ENCODE results near the gene CPAMD8. TPM values are rescaled to one million over a fixed set of nuclear protein-coding genes. Genes with fewer than 3 reads are reported as not detected.

Gene CPAMD8
- total and polyA plus RNA-seq, 11 donors, result 5.2 to 49.5 (median 16.9) TPM

DNA sequence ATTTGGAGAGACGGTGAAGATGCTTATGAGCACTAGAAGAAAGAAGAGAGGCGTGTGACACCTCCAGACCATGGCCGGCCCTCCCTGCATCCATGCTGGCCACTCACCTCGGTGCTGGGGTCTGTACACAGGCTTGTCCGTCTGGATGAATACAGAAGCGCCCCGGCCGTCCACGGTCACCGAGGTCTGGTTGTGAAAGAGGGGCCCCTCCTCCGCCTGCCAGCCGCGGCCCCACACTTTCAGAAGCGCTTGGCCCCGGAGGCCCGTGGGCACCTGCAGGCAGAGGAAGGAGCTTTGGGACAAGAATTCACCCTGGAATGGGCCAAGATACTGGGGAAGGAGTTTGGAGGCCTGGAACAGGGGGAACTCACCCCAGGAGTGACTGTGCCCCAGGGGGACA is 15.1 kb downstream of the CPAMD8 start:
- no peaks in the 10 kb centered on the region for H3K27me3 ChIP-seq
- TF ChIP-seq POLR2A (IDR thresholded peaks at IDR 0.05) (no peak), CTCF (IDR thresholded peaks at IDR 0.05) (no peak)
- peaks cover 0 to 8% (median 0%) of the 10 kb centered on the region in 12 donors for H3K9me3 ChIP-seq
- 86 to 89% (median 88%) methylated on average over 15 to 16 of the region's 16 CpGs for WGBS, 4 donors
- no peak overlapping the region for H3K4me3 ChIP-seq
- ATAC-seq (no peak), DNase-seq (no peak)
- H3K4me1 ChIP-seq, result no peaks in the 10 kb centered on the region
- intact Hi-C loops (cut with DNase I), result no loop called here
- H3K27ac ChIP-seq, result no peak overlapping the region
- peaks cover 0 to 4% (median 0%) of the 10 kb centered on the region in 9 donors for H3K36me3 ChIP-seq

GRCh38 chr19:17006579-17006978 is 20.0 kb downstream of the CPAMD8 start:
- no peak for DNase-seq
- TF ChIP-seq CTCF (IDR thresholded peaks at IDR 0.05), result no peak
- TF ChIP-seq POLR2A (IDR thresholded peaks at IDR 0.05), result no peak
- Histone ChIP-seq H3K4me1 (peaks cover 0 to 1% (median 0%) of the 10 kb centered on the region in 12 donors), H3K27ac (no peak overlapping the region), H3K36me3 (peaks cover 0 to 4% (median 0%) of the 10 kb centered on the region in 9 donors), H3K27me3 (no peaks in the 10 kb centered on the region), H3K4me3 (no peak overlapping the region), H3K9me3 (peaks cover 0 to 8% (median 0%) of the 10 kb centered on the region in 12 donors)
- ATAC-seq, result no peak
- 81 to 90% (median 88%) methylated on average over 3 of the region's 3 CpGs for WGBS, 4 donors
- intact Hi-C loops (cut with DNase I), result no loop called here

- ATAC-seq (no peak), DNase-seq (peak in 1 of 5 donors; percentile 3)
- Histone ChIP-seq H3K27me3 (no peaks in the 10 kb centered on the region), H3K4me1 (peaks cover 0 to 4% (median 0%) of the 10 kb centered on the region in 12 donors), H3K9me3 (peaks cover 0 to 7% (median 0%) of the 10 kb centered on the region in 12 donors), H3K4me3 (no peak overlapping the region), H3K36me3 (peaks cover 0 to 4% (median 0%) of the 10 kb centered on the region in 9 donors), H3K27ac (no peak overlapping the region)
- intact Hi-C loops (cut with DNase I), result no loop called here
- WGBS, 4 donors, result 67 to 83% (median 70%) methylated on average over 3 of the region's 3 CpGs
- TF ChIP-seq CTCF (IDR thresholded peaks at IDR 0.05), result no peak
- TF ChIP-seq POLR2A (IDR thresholded peaks at IDR 0.05), result no peak
Measured at GRCh38 chr19:17005000-17005399, 21.6 kb downstream of the CPAMD8 start.

DNA sequence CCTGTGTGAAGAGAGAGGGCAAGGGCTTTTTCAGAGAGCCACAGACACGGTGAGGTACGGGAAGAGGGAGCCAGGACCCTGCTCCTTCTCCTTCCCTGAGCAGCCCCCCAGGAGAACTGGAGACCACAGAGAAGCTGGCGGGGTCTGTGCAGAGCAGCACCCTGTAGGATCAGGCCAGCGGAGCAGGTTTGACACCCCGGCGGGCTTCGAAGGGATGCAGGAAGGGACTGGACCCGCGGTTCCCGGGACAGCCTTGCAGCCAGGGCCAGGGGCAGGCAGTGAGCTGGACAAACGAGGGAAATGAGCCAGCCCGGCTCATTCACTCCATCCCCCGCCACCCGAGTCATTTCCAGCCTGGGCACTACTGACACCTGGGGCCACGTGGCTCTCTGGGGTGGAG is 22.2 kb downstream of the CPAMD8 start:
- Histone ChIP-seq H3K4me1 (peaks cover 0 to 4% (median 0%) of the 10 kb centered on the region in 12 donors), H3K9me3 (peaks cover 0 to 3% (median 0%) of the 10 kb centered on the region in 12 donors), H3K27me3 (no peaks in the 10 kb centered on the region), H3K36me3 (peaks cover 0 to 4% (median 0%) of the 10 kb centered on the region in 9 donors), H3K27ac (no peak overlapping the region), H3K4me3 (no peak overlapping the region)
- TF ChIP-seq CTCF (IDR thresholded peaks at IDR 0.05) (no peak), POLR2A (IDR thresholded peaks at IDR 0.05) (no peak)
- intact Hi-C loops (cut with DNase I), result no loop called here
- DNase-seq (peak in 1 of 5 donors; percentile 33), ATAC-seq (no peak)
- WGBS, 4 donors, result 83 to 93% (median 89%) methylated on average over 10 to 15 of the region's 15 CpGs

Data from heart left ventricle (tissue), 16 donors.